AG09309 (cell line): ENCODE data around the gene ZFP91.

Source experiments
- DNase-seq: peaks from one replicate; pipeline ENCODE4 v3.0.0-alpha.2; 2010; ENCODE audit warnings: low read depth
- H3K4me3 ChIP-seq: 2 replicates; pipeline ENCODE4 v1.5.1; 2011; ENCODE audit warnings: mild to moderate bottlenecking, low read depth, low read length, moderate library complexity; ENCODE audit not compliant: control insufficient read depth
- CTCF ChIP-seq: IDR thresholded peaks from 2 replicates; pipeline ENCODE4 v1.5.1; 2011; ENCODE audit warnings: mild to moderate bottlenecking, low read depth, low read length, inconsistent platforms; ENCODE audit not compliant: insufficient read depth, control insufficient read depth; ENCODE audit errors: missing control alignments

ZFP91 gene

GRCh38 chr11:58578635-58579191 lies at the start of gene ZFP91:
Gene ZFP91 (plus strand): TSS chr11:58579063. CDS start chr11:58579282, 219 bp downstream.
- peak within 1 kb of the TSS; percentile 87 for H3K4me3 ChIP-seq
- DNase-seq: peak; percentile 92
- no peak for TF ChIP-seq CTCF

GRCh38 chr11:58530236-58530635 lies 48.6 kb upstream of the ZFP91 start:
- no peak for DNase-seq
- no peak for TF ChIP-seq CTCF
- H3K4me3 ChIP-seq: no peak overlapping the region

- DNase-seq: no peak
- no peak overlapping the region for H3K4me3 ChIP-seq
- no peak for TF ChIP-seq CTCF
Observed at GRCh38 chr11:58531865-58532341, 47.0 kb upstream of the ZFP91 start.

GRCh38 chr11:58546841-58547240 lies 32.0 kb upstream of the ZFP91 start:
- no peak overlapping the region for H3K4me3 ChIP-seq
- DNase-seq: no peak
- TF ChIP-seq CTCF: no peak

GRCh38 chr11:58549644-58550043 lies 29.2 kb upstream of the ZFP91 start:
- DNase-seq: no peak
- H3K4me3 ChIP-seq: no peak overlapping the region
- TF ChIP-seq CTCF: no peak

- DNase-seq: no peak
- TF ChIP-seq CTCF: no peak
- H3K4me3 ChIP-seq: no peak overlapping the region
Observed at GRCh38 chr11:58560842-58561241, 18.0 kb upstream of the ZFP91 start.
